Anterior cingulate cortex (tissue), 58 donors: ENCODE measurements around the gene CBARP.

Experiments
- DNase-seq, 58 donors: peaks; one replicate each; lab custom pipeline; 2025; lab: John Stamatoyannopoulos, UW

Gene CBARP

GRCh38 chr19:1243768-1244692, 6.2 kb upstream of the CBARP start:
- DNase-seq: peak in 57 of 58 donors; percentile 34 to 92 (median 78)

GRCh38 chr19:1241417-1242095, 3.8 kb upstream of the CBARP start, which contains the start of gene ATP5F1D:
TSS of gene ATP5F1D (plus strand) at chr19:1241751. CDS start at chr19:1241851, 100 bp downstream.
- peak; percentile 37 to 94 (median 89) for DNase-seq

DNA sequence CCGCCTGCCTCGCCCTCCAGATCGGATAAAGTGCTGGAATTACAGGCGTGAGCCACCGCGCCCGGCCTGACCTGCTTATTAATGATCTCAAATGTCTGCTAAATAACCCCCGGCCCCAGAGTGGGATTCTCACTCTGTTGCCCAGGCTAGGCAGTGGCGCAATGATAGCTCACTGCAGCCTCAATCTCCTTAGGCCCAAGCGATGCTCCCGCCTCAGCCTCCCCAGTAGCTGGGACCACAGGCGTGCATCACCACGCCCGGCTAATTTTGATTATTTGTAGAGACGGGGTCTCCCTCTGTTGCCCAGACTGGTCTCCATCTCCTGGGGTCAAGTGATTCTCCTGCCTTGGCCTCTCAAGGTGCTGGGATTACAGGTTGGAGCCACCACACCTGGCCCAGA, 3.1 kb upstream of the CBARP start:
- DNase-seq: no peak

DNA sequence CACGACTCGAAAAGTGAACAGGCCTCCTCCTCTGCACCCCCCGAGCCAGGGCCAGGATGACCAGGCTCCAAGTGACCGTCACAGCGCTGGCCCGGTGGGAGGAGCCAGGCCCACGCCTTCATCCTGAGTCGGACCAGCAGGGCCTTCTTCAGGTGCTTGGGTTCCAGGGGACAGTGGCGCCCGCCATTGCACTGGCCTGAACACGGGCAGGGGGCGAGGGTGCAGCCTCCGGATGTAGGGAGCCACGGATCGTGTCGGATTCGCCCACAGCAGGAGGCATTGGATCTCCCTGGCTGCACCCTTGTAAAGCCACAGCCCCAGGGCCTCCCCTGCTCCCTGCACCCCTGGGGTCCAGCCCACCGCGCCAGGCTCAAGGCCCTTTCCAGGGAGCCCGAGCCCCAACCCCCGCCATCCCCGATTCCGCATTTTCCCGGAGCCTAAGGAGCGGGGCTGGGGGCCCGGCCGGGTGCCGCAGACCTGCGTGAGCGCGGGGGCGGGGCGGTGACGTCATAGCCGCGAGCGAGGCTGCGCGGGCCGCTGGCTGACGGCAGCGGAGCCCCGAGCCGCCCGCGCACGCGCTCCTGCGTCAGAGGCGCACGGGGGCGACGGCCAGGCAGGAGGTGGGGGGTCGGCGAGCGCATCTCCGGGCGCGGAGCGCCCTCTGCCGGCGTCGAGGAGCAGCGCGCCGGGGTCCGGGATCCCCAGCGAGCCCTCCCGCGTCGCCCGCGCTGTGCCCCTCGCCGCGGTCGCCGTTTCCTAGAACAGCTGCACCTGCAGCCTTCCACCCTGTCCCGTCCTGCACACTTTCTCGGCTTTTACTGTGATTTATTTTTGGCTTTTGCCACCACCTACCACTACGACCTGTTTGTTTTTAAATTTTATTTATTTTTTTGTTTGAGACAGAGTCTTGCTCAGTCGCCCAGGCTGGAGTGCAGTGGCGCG, 2.3 kb upstream of the CBARP start:
- DNase-seq: peak; percentile 11 to 93 (median 83)

GRCh38 chr19:1239420-1239795, 1.6 kb upstream of the CBARP start:
- DNase-seq: peak in 1 of 58 donors; percentile 46

GRCh38 chr19:1238369-1239303, 831 bp upstream of the CBARP start:
- peak in 10 of 58 donors; percentile 22 to 56 (median 34) for DNase-seq

- peak in 27 of 58 donors; percentile 14 to 53 (median 32) for DNase-seq
These were observed 662 bp downstream of the CBARP start for GRCh38 chr19:1237027-1237659.

- DNase-seq: peak in 22 of 58 donors; percentile 17 to 66 (median 42)
These were observed 1.2 kb downstream of the CBARP start for GRCh38 chr19:1236576-1236975.

DNA sequence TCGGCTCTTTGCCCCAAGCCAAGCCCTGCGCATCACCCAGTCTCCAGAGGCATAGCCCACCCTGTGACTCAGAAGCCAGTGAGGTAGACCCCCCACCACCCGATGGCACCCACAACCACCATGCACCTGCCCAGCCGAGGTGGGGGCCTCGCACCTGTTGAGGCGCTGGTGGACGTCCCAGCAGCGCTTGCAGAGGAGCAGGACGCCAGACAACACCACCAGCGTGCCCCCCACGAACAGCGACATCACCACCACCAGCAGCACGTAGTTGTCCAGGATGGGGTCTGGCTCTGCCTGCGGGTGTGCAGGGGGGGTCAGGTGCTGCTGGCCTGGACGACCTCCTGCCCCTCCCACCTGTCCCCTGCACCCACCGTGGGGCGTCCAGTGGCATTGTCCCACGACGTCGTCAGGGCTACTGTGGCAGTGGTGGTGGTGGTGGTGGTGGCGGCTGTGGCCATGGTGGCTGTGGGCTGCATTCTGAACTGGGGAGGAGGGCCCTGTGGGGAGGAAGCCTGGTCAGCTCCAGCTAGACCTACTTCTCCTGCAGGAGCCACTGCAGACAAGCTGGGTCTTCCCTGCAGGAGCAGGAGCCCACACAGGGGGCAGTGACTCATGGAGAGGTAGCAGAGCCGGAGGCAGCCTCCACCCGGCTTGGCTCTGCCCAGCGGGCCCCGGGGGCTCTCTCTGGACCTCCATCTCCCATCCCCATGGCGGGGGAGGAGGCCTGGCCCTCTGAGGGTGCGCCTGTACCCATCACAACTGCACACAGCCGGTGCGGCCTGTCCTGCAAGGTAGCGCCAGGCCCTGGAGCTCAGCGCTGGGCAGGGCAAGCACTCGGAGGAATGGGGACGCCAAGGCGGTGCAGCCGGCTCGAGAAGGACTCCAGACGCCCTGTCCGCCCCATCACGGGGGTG, 1.9 kb downstream of the CBARP start:
- peak in 5 of 58 donors; percentile 26 to 60 (median 44) for DNase-seq

DNA sequence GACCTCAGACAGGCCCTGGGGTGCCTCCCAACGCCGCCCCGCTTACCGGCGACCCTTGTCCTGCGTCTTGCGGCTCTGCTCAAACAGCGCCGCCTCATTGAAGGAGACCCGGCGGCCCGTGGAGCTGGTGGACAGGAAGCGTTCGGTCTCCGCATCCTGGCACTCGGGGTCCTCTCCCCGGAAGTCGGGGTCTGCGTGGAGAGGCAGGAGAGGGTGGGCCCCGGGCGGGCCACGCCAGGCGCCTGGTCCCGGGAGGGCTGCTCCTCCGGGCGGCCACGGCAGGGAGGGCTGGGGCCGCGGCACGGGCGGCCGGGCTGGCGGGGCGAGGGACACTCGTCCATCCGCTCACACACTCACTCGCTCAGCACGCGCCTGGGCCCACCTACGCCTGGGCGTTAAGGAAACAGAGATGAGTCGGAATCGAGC, 2.8 kb downstream of the CBARP start:
- no peak for DNase-seq

DNA sequence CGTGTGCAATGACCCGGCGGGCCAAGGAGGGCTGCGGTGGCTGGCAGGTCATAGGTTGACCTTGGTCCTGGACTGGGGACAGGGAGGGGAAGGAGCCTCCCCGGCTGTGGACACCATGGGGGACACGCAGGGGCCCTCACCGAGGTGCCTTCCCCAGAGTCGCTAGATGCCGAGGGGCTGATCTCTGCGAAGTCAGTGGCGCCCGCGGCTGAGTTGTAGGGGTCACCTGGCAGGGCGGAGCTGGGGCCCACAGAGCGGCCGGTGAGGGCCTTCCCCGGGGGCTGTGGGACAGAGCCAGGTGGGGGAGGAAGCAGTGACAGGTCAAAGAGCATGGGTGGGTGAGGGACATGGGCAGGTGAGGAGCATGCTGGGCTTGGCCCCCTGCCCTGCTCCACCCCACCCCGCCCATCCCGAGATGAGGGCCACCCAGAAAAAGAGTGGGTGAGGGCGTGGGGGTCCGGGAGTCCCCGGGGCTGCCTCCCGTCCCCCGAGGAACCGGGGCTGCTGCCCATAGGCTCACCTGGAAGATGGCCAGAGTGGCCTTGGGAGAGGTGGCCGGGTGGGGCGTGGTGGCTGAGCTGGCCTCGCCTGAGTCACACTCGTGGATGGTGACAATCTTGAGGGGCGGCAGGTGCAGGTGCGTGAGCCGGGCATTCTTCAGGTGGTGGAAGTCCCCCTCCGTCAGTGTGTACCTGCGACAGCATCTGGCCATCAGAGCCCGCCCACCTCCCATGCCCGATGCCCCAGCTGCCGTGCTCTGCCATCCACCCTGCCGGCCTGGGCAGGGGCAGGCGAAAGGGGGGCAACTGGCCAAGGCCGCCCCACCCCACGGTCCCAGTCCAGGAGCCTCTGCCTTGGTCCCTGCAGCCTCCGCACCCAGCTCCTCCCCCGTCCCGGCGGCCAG, 3.5 kb downstream of the CBARP start:
- DNase-seq: no peak

GRCh38 chr19:1233115-1233667, 4.6 kb downstream of the CBARP start:
- no peak for DNase-seq

GRCh38 chr19:1232652-1233072, 5.1 kb downstream of the CBARP start:
- peak in 2 of 58 donors; percentile 6 to 16 for DNase-seq

GRCh38 chr19:1231729-1232637, 5.8 kb downstream of the CBARP start:
- no peak for DNase-seq
